ENCODE results near the gene MUC12. TPM values are rescaled to one million over a fixed set of nuclear protein-coding genes. Genes with fewer than 3 reads are reported as not detected.

The MUC12 gene
- total and polyA plus RNA-seq, 12 donors, result 0.49 TPM; not detected in 11

GRCh38 chr7:100965045-100965722 lies 4.2 kb upstream of the MUC12 start:
- peak in 1 of 8 donors; percentile 28 for ATAC-seq
- intact Hi-C loops (cut with DNase I), result loop anchor here in 5 of 10 donors (5.0 to 10.0 kb wide), 3 partner anchors 68 to 92 kb away; partner anchors contain the start of gene ACHE (in 1 of the 5)
- peak overlapping the region in 1 of 10 donors; percentile 21 for H3K4me3 ChIP-seq

GRCh38 chr7:100965723-100966541 lies 3.4 kb upstream of the MUC12 start:
- no peaks in the 10 kb centered on the region for H3K36me3 ChIP-seq
- H3K9me3 ChIP-seq, result no peaks in the 10 kb centered on the region
- peaks cover 4 to 18% (median 14%) of the 10 kb centered on the region in 9 donors for H3K4me1 ChIP-seq
- intact Hi-C loops (cut with DNase I), result loop anchor here in 6 of 10 donors (1.0 to 10.0 kb wide), 4 partner anchors 69 to 93 kb away; partner anchors contain the start of gene ACHE (in 1 of the 6)
- peak in 8 of 9 donors; percentile 53 to 76 (median 66) for TF ChIP-seq CTCF (IDR thresholded peaks at IDR 0.05)
- H3K27me3 ChIP-seq, result peaks cover 35 to 90% (median 76%) of the 10 kb centered on the region in 7 donors
- ATAC-seq (peak; percentile 49 to 74 (median 58)), DNase-seq (peak; percentile 48 to 68)
- peak overlapping the region in 9 of 10 donors; percentile 4 to 31 (median 22) for H3K4me3 ChIP-seq
- no peak overlapping the region for H3K27ac ChIP-seq
- WGBS, 2 donors, result 2 to 5% methylated on average over 58 of the region's 58 CpGs

More at GRCh38 chr7:100965045-100965722, 4.2 kb upstream of the MUC12 start:
- 22 to 25% methylated on average over 25 of the region's 25 CpGs for WGBS, 2 donors
- DNase-seq, result no peak
- no peak for TF ChIP-seq CTCF (IDR thresholded peaks at IDR 0.05)
- Histone ChIP-seq H3K27ac (no peak overlapping the region), H3K9me3 (no peaks in the 10 kb centered on the region), H3K36me3 (no peaks in the 10 kb centered on the region), H3K27me3 (peaks cover 35 to 92% (median 82%) of the 10 kb centered on the region in 7 donors), H3K4me1 (peaks cover 4 to 18% (median 14%) of the 10 kb centered on the region in 9 donors)

GRCh38 chr7:100966542-100967291 lies 2.6 kb upstream of the MUC12 start:
- Histone ChIP-seq H3K27ac (no peak overlapping the region), H3K36me3 (no peaks in the 10 kb centered on the region), H3K4me3 (peak overlapping the region in 7 of 10 donors; percentile 4 to 31 (median 22)), H3K27me3 (peaks cover 35 to 90% (median 79%) of the 10 kb centered on the region in 7 donors), H3K4me1 (peaks cover 4 to 18% (median 14%) of the 10 kb centered on the region in 9 donors), H3K9me3 (no peaks in the 10 kb centered on the region)
- 13 to 15% methylated on average over 40 of the region's 40 CpGs for WGBS, 2 donors
- DNase-seq, result peak in 1 of 2 donors; percentile 15
- no peak for TF ChIP-seq CTCF (IDR thresholded peaks at IDR 0.05)
- peak in 1 of 8 donors; percentile 11 for ATAC-seq
- intact Hi-C loops (cut with DNase I), result loop anchor here in 6 of 10 donors (1.0 to 10.0 kb wide), 4 partner anchors 69 to 93 kb away; partner anchors contain the start of gene ACHE (in 1 of the 6)
